ENCODE data around the gene ITIH3. TPM values are rescaled to one million over a fixed set of nuclear protein-coding genes. Genes with fewer than 3 reads are reported as not detected.
A peak's percentile ranks its signal among the peaks of the same experiment; 100 is the strongest.

Gene ITIH3
- total RNA-seq, 1 donor from 2014 or later, result 4.5 TPM

- no peak overlapping the region for H3K27ac ChIP-seq
- intact Hi-C loops (cut with DNase I), result no loop called here
- ATAC-seq (no peak), DNase-seq (peak; percentile 14)
- TF ChIP-seq CTCF (IDR thresholded peaks at IDR 0.05), result no peak
- H3K36me3 ChIP-seq, result no peaks in the 10 kb centered on the region
- H3K9me3 ChIP-seq, result no peaks in the 10 kb centered on the region
- H3K4me1 ChIP-seq, result no peaks in the 10 kb centered on the region
- no peaks in the 10 kb centered on the region for H3K27me3 ChIP-seq (ENCODE audit: low read depth)
- no peak overlapping the region for H3K4me3 ChIP-seq
Measured at GRCh38 chr3:52781741-52782140, 12.9 kb upstream of the ITIH3 start.

- no peak overlapping the region for H3K4me3 ChIP-seq
- H3K9me3 ChIP-seq, result no peaks in the 10 kb centered on the region
- no peaks in the 10 kb centered on the region for H3K27me3 ChIP-seq (ENCODE audit: low read depth)
- no peak for TF ChIP-seq CTCF (IDR thresholded peaks at IDR 0.05)
- intact Hi-C loops (cut with DNase I), result no loop called here
- peak; percentile 20 for DNase-seq
- no peak for ATAC-seq
- H3K36me3 ChIP-seq, result no peaks in the 10 kb centered on the region
- H3K4me1 ChIP-seq, result no peaks in the 10 kb centered on the region
- H3K27ac ChIP-seq, result no peak overlapping the region
Measured at GRCh38 chr3:52782412-52783210, 12.0 kb upstream of the ITIH3 start.

GRCh38 chr3:52783211-52783555 lies 11.4 kb upstream of the ITIH3 start:
- TF ChIP-seq CTCF (IDR thresholded peaks at IDR 0.05), result no peak
- no peak for DNase-seq

GRCh38 chr3:52784021-52784621 lies 10.5 kb upstream of the ITIH3 start:
- intact Hi-C loops (cut with DNase I), result no loop called here
- Histone ChIP-seq H3K27me3 (ENCODE audit: low read depth) (no peaks in the 10 kb centered on the region), H3K27ac (no peak overlapping the region), H3K4me1 (no peaks in the 10 kb centered on the region), H3K9me3 (no peaks in the 10 kb centered on the region), H3K36me3 (no peaks in the 10 kb centered on the region), H3K4me3 (no peak overlapping the region)
- DNase-seq, result peak; percentile 30
- ATAC-seq, result no peak
- TF ChIP-seq CTCF (IDR thresholded peaks at IDR 0.05), result no peak

More at GRCh38 chr3:52783211-52783555, 11.4 kb upstream of the ITIH3 start:
- Histone ChIP-seq H3K9me3 (no peaks in the 10 kb centered on the region), H3K27ac (no peak overlapping the region), H3K36me3 (no peaks in the 10 kb centered on the region), H3K4me3 (no peak overlapping the region), H3K27me3 (ENCODE audit: low read depth) (no peaks in the 10 kb centered on the region), H3K4me1 (no peaks in the 10 kb centered on the region)
- ATAC-seq, result no peak
- intact Hi-C loops (cut with DNase I), result no loop called here

GRCh38 chr3:52784931-52785590 lies 9.5 kb upstream of the ITIH3 start:
- intact Hi-C loops (cut with DNase I), result no loop called here
- Histone ChIP-seq H3K4me1 (no peaks in the 10 kb centered on the region), H3K9me3 (no peaks in the 10 kb centered on the region), H3K27me3 (ENCODE audit: low read depth) (no peaks in the 10 kb centered on the region), H3K4me3 (no peak overlapping the region), H3K27ac (no peak overlapping the region), H3K36me3 (no peaks in the 10 kb centered on the region)
- ATAC-seq, result no peak
- DNase-seq, result peak; percentile 26
- TF ChIP-seq CTCF (IDR thresholded peaks at IDR 0.05), result no peak

Measured in lower lobe of right lung (tissue), 2 donors.